ENCODE measurements around the gene FLNC.

Gene FLNC

GRCh38 chr7:128833148-128833945 is 3.1 kb downstream of the FLNC start:
- TF ChIP-seq TAF1 (IDR thresholded peaks at IDR 0.05; ENCODE audit: borderline replicate concordance, low read depth, low read length) (no peak), POLR2A (IDR thresholded peaks at IDR 0.05; ENCODE audit: low read depth, low read length) (no peak), POLR2AphosphoS5 (IDR thresholded peaks at IDR 0.05; ENCODE audit: low read depth, low read length) (no peak)
- DNase-seq (ENCODE audit: insufficient read length) (peak; percentile 29), FAIRE-seq (no peak)

- FAIRE-seq = no peak
- no peak for DNase-seq (ENCODE audit: insufficient read length)
- no peak for TF ChIP-seq POLR2A (IDR thresholded peaks at IDR 0.05; ENCODE audit: low read depth, low read length)
- TF ChIP-seq TAF1 (IDR thresholded peaks at IDR 0.05; ENCODE audit: borderline replicate concordance, low read depth, low read length) = no peak
Measured at GRCh38 chr7:128833946-128834325, 3.7 kb downstream of the FLNC start.

GRCh38 chr7:128835231-128835751 is 5.1 kb downstream of the FLNC start:
- FAIRE-seq = no peak
- no peak for TF ChIP-seq TAF1 (IDR thresholded peaks at IDR 0.05; ENCODE audit: borderline replicate concordance, low read depth, low read length)
- TF ChIP-seq POLR2A (IDR thresholded peaks at IDR 0.05; ENCODE audit: low read depth, low read length) = no peak
- TF ChIP-seq POLR2AphosphoS5 (IDR thresholded peaks at IDR 0.05; ENCODE audit: low read depth, low read length) = no peak
- no peak for DNase-seq (ENCODE audit: insufficient read length)

DNA sequence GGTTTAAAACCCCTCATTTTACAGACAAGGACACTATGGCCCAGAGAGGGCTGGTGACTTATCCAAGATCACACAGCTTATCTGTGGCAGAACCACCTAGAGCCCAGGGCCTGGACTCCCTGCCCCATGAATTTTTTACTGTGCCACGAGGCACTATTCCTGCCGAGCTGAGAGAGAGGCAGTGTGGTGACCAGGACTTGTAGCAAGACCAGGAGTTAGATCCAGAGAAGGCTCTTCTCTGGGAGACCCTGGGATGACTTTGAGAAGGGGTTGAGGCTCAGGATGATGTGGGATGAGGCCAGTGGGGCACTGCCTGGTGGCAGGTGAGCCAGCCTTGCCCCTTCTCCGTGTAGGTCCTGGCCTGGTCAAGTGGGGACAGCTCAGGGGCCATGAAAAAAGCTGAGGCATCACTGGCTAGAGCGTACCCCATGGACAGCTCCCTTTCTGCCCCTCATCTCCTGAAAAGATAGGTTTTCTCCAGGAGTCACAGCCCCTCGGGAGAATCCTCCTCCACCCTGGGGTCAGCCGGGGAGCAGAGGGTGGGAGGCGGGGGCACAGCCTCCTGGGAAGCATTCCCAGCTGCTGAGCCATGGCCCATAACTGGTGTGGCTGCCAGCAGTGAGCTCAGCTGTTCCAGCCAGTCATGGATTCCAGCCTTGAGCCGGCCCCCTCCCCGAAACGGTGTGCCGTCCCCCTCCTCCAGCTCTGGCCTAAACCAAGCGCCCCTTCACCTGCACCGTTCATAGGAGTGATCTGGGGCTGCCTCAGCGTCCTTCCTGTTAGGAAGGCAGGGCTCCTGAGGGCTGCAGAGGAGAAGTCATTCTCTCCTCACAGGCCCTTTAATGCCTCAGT is 5.8 kb downstream of the FLNC start:
- no peak for DNase-seq (ENCODE audit: insufficient read length)
- TF ChIP-seq POLR2AphosphoS5 (IDR thresholded peaks at IDR 0.05; ENCODE audit: low read depth, low read length) = no peak
- TF ChIP-seq POLR2A (IDR thresholded peaks at IDR 0.05; ENCODE audit: low read depth, low read length) = no peak
- no peak for TF ChIP-seq TAF1 (IDR thresholded peaks at IDR 0.05; ENCODE audit: borderline replicate concordance, low read depth, low read length)
- FAIRE-seq = no peak

- TF ChIP-seq POLR2A (IDR thresholded peaks at IDR 0.05; ENCODE audit: low read depth, low read length) (no peak), TAF1 (IDR thresholded peaks at IDR 0.05; ENCODE audit: borderline replicate concordance, low read depth, low read length) (no peak), POLR2AphosphoS5 (IDR thresholded peaks at IDR 0.05; ENCODE audit: low read depth, low read length) (no peak)
- DNase-seq (ENCODE audit: insufficient read length) (no peak), FAIRE-seq (no peak)
Measured at GRCh38 chr7:128836729-128837348, 6.6 kb downstream of the FLNC start.

GRCh38 chr7:128837521-128837921 is 7.3 kb downstream of the FLNC start:
- TF ChIP-seq TAF1 (IDR thresholded peaks at IDR 0.05; ENCODE audit: borderline replicate concordance, low read depth, low read length) (no peak), POLR2A (IDR thresholded peaks at IDR 0.05; ENCODE audit: low read depth, low read length) (no peak), POLR2AphosphoS5 (IDR thresholded peaks at IDR 0.05; ENCODE audit: low read depth, low read length) (no peak)
- FAIRE-seq (no peak), DNase-seq (ENCODE audit: insufficient read length) (peak; percentile 13)

DNA sequence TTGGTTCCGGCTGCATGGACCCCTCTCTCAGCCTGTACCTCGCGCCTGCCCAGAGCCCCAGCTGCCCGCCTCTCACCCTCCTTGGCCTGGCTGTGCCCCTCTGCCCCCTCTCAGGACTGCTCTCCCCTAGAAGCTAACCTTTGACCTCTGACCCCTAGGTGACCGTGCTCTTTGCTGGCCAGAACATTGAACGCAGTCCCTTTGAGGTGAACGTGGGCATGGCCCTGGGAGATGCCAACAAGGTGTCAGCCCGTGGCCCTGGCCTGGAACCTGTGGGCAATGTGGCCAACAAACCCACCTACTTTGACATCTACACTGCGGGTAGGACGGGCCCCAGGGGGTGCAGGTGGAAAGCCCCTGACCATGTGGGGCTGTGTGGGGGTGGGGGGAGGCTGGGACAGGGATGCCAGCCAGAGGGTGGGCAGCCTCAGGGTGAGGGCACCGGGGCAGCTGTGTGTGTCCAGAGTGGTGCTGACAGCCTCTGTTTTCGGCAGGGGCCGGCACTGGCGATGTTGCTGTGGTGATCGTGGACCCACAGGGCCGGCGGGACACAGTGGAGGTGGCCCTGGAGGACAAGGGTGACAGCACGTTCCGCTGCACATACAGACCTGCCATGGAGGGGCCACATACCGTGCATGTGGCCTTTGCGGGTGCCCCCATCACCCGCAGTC is 8.0 kb downstream of the FLNC start:
- DNase-seq (ENCODE audit: insufficient read length) (peak; percentile 14), FAIRE-seq (no peak)
- no peak for TF ChIP-seq POLR2A (IDR thresholded peaks at IDR 0.05; ENCODE audit: low read depth, low read length)
- TF ChIP-seq TAF1 (IDR thresholded peaks at IDR 0.05; ENCODE audit: borderline replicate concordance, low read depth, low read length) = no peak
- TF ChIP-seq POLR2AphosphoS5 (IDR thresholded peaks at IDR 0.05; ENCODE audit: low read depth, low read length) = no peak

DNA sequence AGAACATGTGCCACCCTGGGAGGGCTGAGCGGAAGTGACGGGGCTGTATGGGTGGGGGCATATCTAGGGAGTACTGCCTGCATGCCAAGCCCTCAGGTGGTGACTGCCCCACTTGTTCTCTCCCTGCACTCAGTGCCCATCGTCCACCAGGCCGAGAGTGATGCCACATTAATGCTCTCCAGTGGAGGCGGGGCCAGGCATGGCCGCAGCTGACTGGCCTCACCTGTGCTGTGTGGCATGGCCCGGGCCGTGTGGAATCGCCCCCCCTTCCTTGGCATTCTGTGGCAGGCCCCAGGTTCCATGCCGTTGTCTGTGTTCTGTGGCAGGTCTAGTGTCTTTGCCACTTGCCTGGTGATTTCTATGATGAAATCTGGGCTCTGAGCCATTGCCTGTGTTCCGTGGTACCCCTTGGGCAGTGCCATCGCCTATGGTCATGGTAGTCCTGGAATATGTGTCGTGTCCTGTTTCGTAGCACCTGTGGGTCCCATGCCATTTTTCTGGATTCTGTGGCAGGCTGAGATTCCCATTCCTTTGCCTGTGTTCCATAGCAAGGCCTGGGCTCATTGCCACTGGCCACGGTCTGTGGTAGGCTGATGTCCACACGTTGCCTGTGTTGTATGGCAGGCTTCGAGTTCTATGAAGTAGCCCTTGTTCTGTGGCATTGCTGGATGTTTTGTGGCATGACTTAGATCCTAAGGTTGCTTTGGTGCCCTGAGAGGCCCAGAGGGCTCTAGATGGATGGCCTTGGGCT is 8.9 kb downstream of the FLNC start:
- TF ChIP-seq TAF1 (IDR thresholded peaks at IDR 0.05; ENCODE audit: borderline replicate concordance, low read depth, low read length) = no peak
- TF ChIP-seq POLR2A (IDR thresholded peaks at IDR 0.05; ENCODE audit: low read depth, low read length) = no peak
- TF ChIP-seq POLR2AphosphoS5 (IDR thresholded peaks at IDR 0.05; ENCODE audit: low read depth, low read length) = no peak

GRCh38 chr7:128839751-128840177 is 9.6 kb downstream of the FLNC start:
- FAIRE-seq (no peak), DNase-seq (ENCODE audit: insufficient read length) (no peak)
- TF ChIP-seq TAF1 (IDR thresholded peaks at IDR 0.05; ENCODE audit: borderline replicate concordance, low read depth, low read length) (no peak), POLR2A (IDR thresholded peaks at IDR 0.05; ENCODE audit: low read depth, low read length) (no peak), POLR2AphosphoS5 (IDR thresholded peaks at IDR 0.05; ENCODE audit: low read depth, low read length) (no peak)

More for the DNA sequence above, 8.9 kb downstream of the FLNC start:
- no peak for DNase-seq (ENCODE audit: insufficient read length)
- FAIRE-seq = no peak
